Subcutaneous adipose tissue (tissue), 4 donors: Measurements from ENCODE around the gene MFSD11. TPM values are rescaled to one million over a fixed set of nuclear protein-coding genes. Genes with fewer than 3 reads are reported as not detected.

ENCODE experiments used
- total RNA-seq, 4 donors: library from RNA; depleted of rRNA; stranded (reverse); fragments of >200 nt; gene quantifications; one replicate each; pipeline ENCODE4 v1.1.0, GENCODE V29; 2016
- TF ChIP-seq, protein P1 (sequence below): fragments of 450-650 bp; IDR thresholded peaks from one replicate; pipeline ENCODE4 v1.5.1; 2016; ENCODE audit warnings: low read depth, mild to moderate bottlenecking, control low read depth, antibody characterized with exemption, moderate library complexity

The MFSD11 gene
- total RNA-seq, 4 donors from 2014 or later, result 18.5 to 35.9 (median 26.9) TPM

- TF ChIP-seq, protein P1, sequence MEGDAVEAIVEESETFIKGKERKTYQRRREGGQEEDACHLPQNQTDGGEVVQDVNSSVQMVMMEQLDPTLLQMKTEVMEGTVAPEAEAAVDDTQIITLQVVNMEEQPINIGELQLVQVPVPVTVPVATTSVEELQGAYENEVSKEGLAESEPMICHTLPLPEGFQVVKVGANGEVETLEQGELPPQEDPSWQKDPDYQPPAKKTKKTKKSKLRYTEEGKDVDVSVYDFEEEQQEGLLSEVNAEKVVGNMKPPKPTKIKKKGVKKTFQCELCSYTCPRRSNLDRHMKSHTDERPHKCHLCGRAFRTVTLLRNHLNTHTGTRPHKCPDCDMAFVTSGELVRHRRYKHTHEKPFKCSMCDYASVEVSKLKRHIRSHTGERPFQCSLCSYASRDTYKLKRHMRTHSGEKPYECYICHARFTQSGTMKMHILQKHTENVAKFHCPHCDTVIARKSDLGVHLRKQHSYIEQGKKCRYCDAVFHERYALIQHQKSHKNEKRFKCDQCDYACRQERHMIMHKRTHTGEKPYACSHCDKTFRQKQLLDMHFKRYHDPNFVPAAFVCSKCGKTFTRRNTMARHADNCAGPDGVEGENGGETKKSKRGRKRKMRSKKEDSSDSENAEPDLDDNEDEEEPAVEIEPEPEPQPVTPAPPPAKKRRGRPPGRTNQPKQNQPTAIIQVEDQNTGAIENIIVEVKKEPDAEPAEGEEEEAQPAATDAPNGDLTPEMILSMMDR, result no peak
Measured at GRCh38 chr17:76805319-76805718, 67.4 kb downstream of the MFSD11 start.

- TF ChIP-seq, protein P1, result no peak
Measured at GRCh38 chr17:76808326-76808725, 70.4 kb downstream of the MFSD11 start.

- TF ChIP-seq, protein P1, result no peak
Measured at GRCh38 chr17:76810956-76811355, 73.0 kb downstream of the MFSD11 start.

- TF ChIP-seq, protein P1, result no peak
Measured at GRCh38 chr17:76811834-76812233, 73.9 kb downstream of the MFSD11 start.

GRCh38 chr17:76812263-76812662 is 74.3 kb downstream of the MFSD11 start:
- TF ChIP-seq, protein P1, result no peak

DNA sequence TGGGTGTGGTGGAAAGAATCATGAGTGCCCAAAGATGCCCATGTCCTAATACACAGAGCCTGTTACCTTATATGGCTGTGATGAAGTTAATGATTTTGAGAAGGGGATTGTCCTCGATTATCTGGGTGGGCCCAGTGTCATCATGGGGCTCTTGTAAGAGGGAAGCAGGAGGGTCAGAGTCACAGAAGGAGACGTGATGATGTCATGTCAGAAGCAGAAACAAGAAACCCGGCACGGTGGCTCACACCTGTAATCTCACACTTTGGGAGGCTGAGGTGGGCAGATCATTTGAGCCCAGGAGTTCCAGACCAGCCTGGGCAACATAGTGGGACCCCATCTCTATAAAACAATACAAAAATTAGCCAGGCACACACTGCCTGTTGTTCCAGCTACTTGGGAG is 75.0 kb downstream of the MFSD11 start:
- TF ChIP-seq, protein P1, result no peak

- TF ChIP-seq, protein P1, result no peak
Measured at GRCh38 chr17:76816590-76817135, 78.7 kb downstream of the MFSD11 start.
